Suprapubic skin (tissue), 4 donors: ENCODE data around the gene ZNF14. TPM values are rescaled to one million over a fixed set of nuclear protein-coding genes. Genes with fewer than 3 reads are reported as not detected.
"Not testable (repeated sequence)": the region's sequence is repeated elsewhere in the genome, so short reads cannot be mapped to it uniquely, and the experiment has no call there.

Source experiments
- DNase-seq, 2 donors: peaks; one replicate each; pipeline ENCODE4 v3.0.0-alpha.2; 2019; ENCODE audit warnings: low spot score in 2 of 2
- H3K27ac ChIP-seq: fragments of 200-600 bp; sonication (generic); one replicate; pipeline ENCODE4 v1.5.1; 2019
- H3K27me3 ChIP-seq: fragments of 200-600 bp; sonication (generic); one replicate; pipeline ENCODE4 v1.5.1; 2019
- H3K36me3 ChIP-seq: fragments of 200-600 bp; sonication (generic); one replicate; pipeline ENCODE4 v1.5.1; 2019
- H3K4me1 ChIP-seq: fragments of 200-600 bp; sonication (generic); one replicate; pipeline ENCODE4 v1.5.1; 2019
- H3K4me3 ChIP-seq: fragments of 200-600 bp; sonication (generic); one replicate; pipeline ENCODE4 v1.5.1; 2019; ENCODE audit warnings: mild to moderate bottlenecking
- H3K9me3 ChIP-seq: fragments of 200-600 bp; sonication (generic); one replicate; pipeline ENCODE4 v1.5.1; 2019
- EP300 ChIP-seq: sonication (generic); formaldehyde crosslinking; IDR thresholded peaks from one replicate; pipeline ENCODE4 v1.6.1; 2017; ENCODE audit warnings: antibody characterized with exemption
- POLR2A ChIP-seq, 2 donors: fragments of 450-650 bp; IDR thresholded peaks; one replicate each; pipeline ENCODE4 v1.6.1; 2017; ENCODE audit warnings: antibody characterized with exemption in 2 of 2, mild to moderate bottlenecking in 2 of 2, moderate library complexity in 2 of 2
- POLR2AphosphoS5 ChIP-seq, 3 donors: sonication (generic); formaldehyde crosslinking; IDR thresholded peaks; one replicate each; pipeline ENCODE4 v1.6.1; 2017; ENCODE audit warnings: antibody characterized with exemption in 3 of 3
- WGBS: methylation state at CpG from one replicate; pipeline ENCODE4 v1.1.5; 2018; 5-methylcytosine and 5-hydroxymethylcytosine counted together
- total RNA-seq, 4 donors: library from RNA; depleted of rRNA; stranded (reverse); fragments of >200 nt; gene quantifications; one replicate each; pipeline ENCODE4 v1.1.0, GENCODE V29; 2016
- TF ChIP-seq, protein P1 (sequence below), 2 donors: fragments of 200-600 bp in 1 of 2; fragments of 450-650 bp in 1 of 2; sonication (generic) in 1 of 2; IDR thresholded peaks; one replicate each; pipeline ENCODE4 v1.5.1; 2016 to 2019; ENCODE audit warnings: antibody characterized with exemption in 2 of 2, mild to moderate bottlenecking in 1 of 2, moderate library complexity in 1 of 2

The ZNF14 gene
- total RNA-seq, 4 donors from 2014 or later, result 4.9 to 12.3 (median 6.1) TPM

DNA sequence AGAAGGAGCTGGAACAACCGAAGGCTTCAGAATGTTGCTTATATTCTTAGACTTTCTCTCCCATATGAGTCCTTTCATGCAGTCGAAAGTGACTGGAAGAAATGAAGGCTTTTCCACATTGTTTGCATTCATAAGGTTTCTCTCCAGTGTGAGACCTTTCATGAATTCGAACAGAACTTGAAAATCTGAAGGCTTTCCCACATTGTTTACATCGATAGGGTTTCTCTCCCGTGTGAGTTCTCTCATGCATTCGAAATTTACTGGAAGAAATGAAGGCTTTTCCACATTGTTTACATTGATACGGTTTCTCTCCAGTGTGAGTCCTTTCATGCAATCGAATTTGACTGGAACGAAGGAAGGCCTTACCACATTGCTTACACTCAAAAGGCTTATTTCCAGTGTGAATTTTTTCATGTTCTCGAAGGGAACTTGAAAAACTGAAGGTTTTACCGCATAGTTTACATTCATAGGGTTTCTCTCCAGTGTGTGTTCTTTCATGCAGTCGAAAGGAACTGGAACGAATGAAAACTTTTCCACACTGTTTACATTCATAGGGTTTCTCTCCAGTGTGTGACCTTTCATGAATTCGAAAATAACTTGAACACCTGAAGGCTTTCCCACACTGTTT is 21.5 kb downstream of the ZNF14 start:
- Histone ChIP-seq H3K36me3 (peaks cover 46% of the 10 kb centered on the region), H3K27me3 (no peaks in the 10 kb centered on the region), H3K27ac (no peak overlapping the region), H3K9me3 (peaks cover 95% of the 10 kb centered on the region), H3K4me3 (no peak overlapping the region), H3K4me1 (no peaks in the 10 kb centered on the region)
- no peak for DNase-seq
- WGBS, result 97% methylated on average over 14 of the region's 14 CpGs
- TF ChIP-seq POLR2A (IDR thresholded peaks at IDR 0.05) (no peak), EP300 (no peak), POLR2AphosphoS5 (IDR thresholded peaks at IDR 0.05) (no peak)
- TF ChIP-seq, protein P1, sequence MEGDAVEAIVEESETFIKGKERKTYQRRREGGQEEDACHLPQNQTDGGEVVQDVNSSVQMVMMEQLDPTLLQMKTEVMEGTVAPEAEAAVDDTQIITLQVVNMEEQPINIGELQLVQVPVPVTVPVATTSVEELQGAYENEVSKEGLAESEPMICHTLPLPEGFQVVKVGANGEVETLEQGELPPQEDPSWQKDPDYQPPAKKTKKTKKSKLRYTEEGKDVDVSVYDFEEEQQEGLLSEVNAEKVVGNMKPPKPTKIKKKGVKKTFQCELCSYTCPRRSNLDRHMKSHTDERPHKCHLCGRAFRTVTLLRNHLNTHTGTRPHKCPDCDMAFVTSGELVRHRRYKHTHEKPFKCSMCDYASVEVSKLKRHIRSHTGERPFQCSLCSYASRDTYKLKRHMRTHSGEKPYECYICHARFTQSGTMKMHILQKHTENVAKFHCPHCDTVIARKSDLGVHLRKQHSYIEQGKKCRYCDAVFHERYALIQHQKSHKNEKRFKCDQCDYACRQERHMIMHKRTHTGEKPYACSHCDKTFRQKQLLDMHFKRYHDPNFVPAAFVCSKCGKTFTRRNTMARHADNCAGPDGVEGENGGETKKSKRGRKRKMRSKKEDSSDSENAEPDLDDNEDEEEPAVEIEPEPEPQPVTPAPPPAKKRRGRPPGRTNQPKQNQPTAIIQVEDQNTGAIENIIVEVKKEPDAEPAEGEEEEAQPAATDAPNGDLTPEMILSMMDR (IDR thresholded peaks at IDR 0.05), result no peak

- Histone ChIP-seq H3K27ac (no peak overlapping the region), H3K4me3 (no peak overlapping the region), H3K9me3 (peaks cover 95% of the 10 kb centered on the region), H3K36me3 (peaks cover 42% of the 10 kb centered on the region), H3K27me3 (no peaks in the 10 kb centered on the region), H3K4me1 (no peaks in the 10 kb centered on the region)
- 100% methylated on average over 2 of the region's 2 CpGs for WGBS
- DNase-seq, result no peak
- TF ChIP-seq EP300 (no peak), POLR2A (IDR thresholded peaks at IDR 0.05) (no peak)
Measured at GRCh38 chr19:19710506-19710905, 22.4 kb downstream of the ZNF14 start.

DNA sequence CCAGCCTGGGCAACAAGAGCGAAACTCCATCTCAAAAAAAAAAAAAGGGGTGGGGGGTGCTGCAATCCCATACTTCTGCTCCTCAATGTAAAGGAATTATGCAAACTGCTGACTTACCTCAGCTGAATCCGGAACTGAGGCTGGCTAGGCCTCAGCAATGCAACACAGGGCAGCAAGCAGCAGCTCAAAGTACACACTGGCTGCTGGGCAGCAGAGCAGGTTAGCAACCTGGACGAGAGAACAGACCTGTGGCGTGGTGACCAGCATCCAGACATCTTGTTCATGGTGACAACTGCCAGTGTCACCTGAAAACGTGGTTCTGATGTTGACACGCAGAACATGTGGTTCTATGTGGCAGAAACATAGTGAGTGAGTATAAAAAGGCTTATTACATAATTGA is 28.1 kb downstream of the ZNF14 start:
- Histone ChIP-seq H3K27me3 (no peaks in the 10 kb centered on the region), H3K36me3 (peaks cover 15% of the 10 kb centered on the region), H3K27ac (no peak overlapping the region), H3K9me3 (peaks cover 79% of the 10 kb centered on the region), H3K4me1 (no peaks in the 10 kb centered on the region), H3K4me3 (no peak overlapping the region)
- no peak for DNase-seq
- TF ChIP-seq EP300 (no peak), POLR2A (IDR thresholded peaks at IDR 0.05) (no peak), POLR2AphosphoS5 (IDR thresholded peaks at IDR 0.05) (no peak)
- TF ChIP-seq, protein P1 (IDR thresholded peaks at IDR 0.05), result no peak
- WGBS, result 91% methylated on average over 6 of the region's 6 CpGs

DNA sequence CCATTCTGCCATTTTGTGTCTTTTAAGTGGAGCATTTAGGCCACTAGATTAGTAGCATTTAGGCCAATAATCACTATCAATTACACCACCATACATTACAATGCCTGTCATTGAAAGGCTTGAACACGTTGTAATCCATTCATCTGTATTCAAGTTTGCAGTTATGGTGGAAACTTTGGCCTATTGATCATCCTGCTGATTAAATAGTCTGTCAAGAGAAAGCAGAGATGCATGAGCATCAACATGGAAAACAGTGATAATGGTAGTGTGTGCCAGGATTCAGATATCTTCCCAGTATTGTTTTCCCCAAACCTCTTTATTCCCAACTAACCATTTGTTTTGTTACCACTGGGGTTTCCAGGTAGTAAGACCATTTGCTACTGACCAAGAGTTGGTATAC is 32.4 kb downstream of the ZNF14 start:
- 95% methylated on average over 1 of the region's 1 CpG for WGBS
- not testable (repeated sequence) for H3K27me3 ChIP-seq, H3K4me1 ChIP-seq, H3K4me3 ChIP-seq, DNase-seq, H3K27ac ChIP-seq
- H3K9me3 ChIP-seq, result peaks cover 53% of the 10 kb centered on the region
- H3K36me3 ChIP-seq, result peaks cover 15% of the 10 kb centered on the region

- no peak overlapping the region for H3K4me3 ChIP-seq
- TF ChIP-seq EP300 (no peak), POLR2A (IDR thresholded peaks at IDR 0.05) (no peak), POLR2AphosphoS5 (IDR thresholded peaks at IDR 0.05) (no peak)
- TF ChIP-seq, protein P1 (IDR thresholded peaks at IDR 0.05), result no peak
- H3K27ac ChIP-seq, result no peak overlapping the region
- H3K36me3 ChIP-seq, result peaks cover 2% of the 10 kb centered on the region
- no peak for DNase-seq
- 89% methylated on average over 5 of the region's 5 CpGs for WGBS
- H3K4me1 ChIP-seq, result no peaks in the 10 kb centered on the region
- no peaks in the 10 kb centered on the region for H3K27me3 ChIP-seq
- H3K9me3 ChIP-seq, result peaks cover 35% of the 10 kb centered on the region
Measured at GRCh38 chr19:19697589-19697988, 35.3 kb downstream of the ZNF14 start.

DNA sequence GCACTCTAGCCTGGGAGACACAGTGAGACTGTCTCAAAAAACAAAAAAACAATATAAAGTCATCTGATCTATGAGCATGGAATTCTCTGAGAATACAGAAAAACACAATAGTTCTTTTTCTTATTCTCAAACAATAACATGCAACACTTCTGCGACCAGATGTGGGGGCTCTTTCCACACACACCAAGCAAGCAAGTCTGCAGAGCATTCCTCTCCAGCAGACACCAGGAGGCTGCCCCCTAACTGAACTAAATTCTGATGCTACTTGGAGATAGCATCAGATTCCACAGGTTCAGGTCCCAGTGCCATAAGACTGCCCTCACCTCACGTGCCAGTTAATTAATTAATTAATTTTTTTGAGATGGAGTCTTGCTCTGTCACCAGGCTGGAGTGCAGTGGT is 36.5 kb downstream of the ZNF14 start:
- Histone ChIP-seq H3K4me3 (no peak overlapping the region), H3K27ac (no peak overlapping the region), H3K36me3 (no peaks in the 10 kb centered on the region), H3K27me3 (no peaks in the 10 kb centered on the region), H3K9me3 (peaks cover 30% of the 10 kb centered on the region), H3K4me1 (no peaks in the 10 kb centered on the region)
- 44% methylated on average over 2 of the region's 2 CpGs for WGBS
- TF ChIP-seq EP300 (no peak), POLR2A (IDR thresholded peaks at IDR 0.05) (no peak), POLR2AphosphoS5 (IDR thresholded peaks at IDR 0.05) (no peak)
- TF ChIP-seq, protein P1 (IDR thresholded peaks at IDR 0.05), result no peak
- DNase-seq, result no peak
